ENCODE data around the gene ARFIP2. TPM values are rescaled to one million over a fixed set of nuclear protein-coding genes. Genes with fewer than 3 reads are reported as not detected.

ARFIP2 gene
- total and polyA plus RNA-seq, 2 of the 8 experiments (the other 6 are each of a cell fraction or from before 2014, with no cell fraction given) = 48.3 to 48.7 TPM

DNA sequence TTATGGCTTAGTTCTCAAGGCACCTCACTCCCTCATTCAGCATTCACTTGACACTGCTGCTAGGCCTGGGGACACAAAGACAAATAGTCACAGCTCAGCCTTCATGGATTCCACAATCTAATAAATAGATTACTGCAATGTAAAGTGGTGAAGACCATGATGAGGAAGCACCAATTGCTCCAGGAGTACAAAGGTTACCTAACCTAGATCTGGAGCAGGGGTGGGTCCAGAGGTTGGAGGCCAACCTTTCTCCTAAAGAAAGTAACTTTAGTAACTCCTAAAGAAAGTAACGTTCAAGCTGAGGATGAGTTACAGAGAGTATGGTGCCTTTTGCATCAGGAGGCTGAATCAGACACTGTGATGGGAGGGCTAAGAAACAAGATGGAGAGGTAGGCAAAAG is 11.5 kb downstream of the ARFIP2 start (continued):
- TF ChIP-seq, protein P1, sequence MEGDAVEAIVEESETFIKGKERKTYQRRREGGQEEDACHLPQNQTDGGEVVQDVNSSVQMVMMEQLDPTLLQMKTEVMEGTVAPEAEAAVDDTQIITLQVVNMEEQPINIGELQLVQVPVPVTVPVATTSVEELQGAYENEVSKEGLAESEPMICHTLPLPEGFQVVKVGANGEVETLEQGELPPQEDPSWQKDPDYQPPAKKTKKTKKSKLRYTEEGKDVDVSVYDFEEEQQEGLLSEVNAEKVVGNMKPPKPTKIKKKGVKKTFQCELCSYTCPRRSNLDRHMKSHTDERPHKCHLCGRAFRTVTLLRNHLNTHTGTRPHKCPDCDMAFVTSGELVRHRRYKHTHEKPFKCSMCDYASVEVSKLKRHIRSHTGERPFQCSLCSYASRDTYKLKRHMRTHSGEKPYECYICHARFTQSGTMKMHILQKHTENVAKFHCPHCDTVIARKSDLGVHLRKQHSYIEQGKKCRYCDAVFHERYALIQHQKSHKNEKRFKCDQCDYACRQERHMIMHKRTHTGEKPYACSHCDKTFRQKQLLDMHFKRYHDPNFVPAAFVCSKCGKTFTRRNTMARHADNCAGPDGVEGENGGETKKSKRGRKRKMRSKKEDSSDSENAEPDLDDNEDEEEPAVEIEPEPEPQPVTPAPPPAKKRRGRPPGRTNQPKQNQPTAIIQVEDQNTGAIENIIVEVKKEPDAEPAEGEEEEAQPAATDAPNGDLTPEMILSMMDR (IDR thresholded peaks at IDR 0.05; ENCODE audit: control extremely low read depth in 1 of 3, insufficient read depth in 1 of 3, low read depth in 1 of 3, low read length in 3 of 3) = no peak
- TF ChIP-seq SRF (IDR thresholded peaks at IDR 0.05; ENCODE audit: low read depth, low read length) (no peak), PHF8 (conservative IDR thresholded peaks at IDR 0.05; ENCODE audit: low read depth, low read length) (no peak)
